HEK293 (cell line): ENCODE data around the gene XPNPEP2.
A peak's percentile ranks its signal among the peaks of the same experiment; 100 is the strongest.

Source experiments
- CTCF ChIA-PET: fragments of 350-600 bp; formaldehyde crosslinking; extraction: SDS; loops from one replicate; lab custom pipeline; 2021; ENCODE audit warnings: antibody characterized with exemption; lab: Yijun Ruan, JAX
- POLR2A ChIA-PET: fragments of 300-600 bp; formaldehyde crosslinking; extraction: SDS; loops from one replicate; lab custom pipeline; 2020; ENCODE audit warnings: antibody characterized with exemption, inconsistent platforms; lab: Yijun Ruan, JAX
- H3K27ac ChIP-seq: fragments of 200-500 bp; sonication (Bioruptor generic); 2 replicates; pipeline ENCODE4 v1.5.1; 2014; ENCODE audit warnings: low read depth, low read length, control low read depth, inconsistent platforms; ENCODE audit errors: extremely low read depth
- H3K36me3 ChIP-seq, 2 experiments: fragments of 200-500 bp in 1 of 2; sonication (Bioruptor generic) in 1 of 2; 1 replicate in 1 of 2; 2 replicates in 1 of 2; pipeline ENCODE4 v1.5.1; 2014 to 2017; ENCODE audit warnings: inconsistent platforms in 2 of 2, low read length in 2 of 2; ENCODE audit not compliant: control insufficient read depth in 2 of 2, insufficient read depth in 1 of 2
- H3K4me1 ChIP-seq: fragments of 200-500 bp; sonication (Bioruptor generic); 2 replicates; pipeline ENCODE4 v1.5.1; 2014; ENCODE audit warnings: mild to moderate bottlenecking, low read length, inconsistent platforms; ENCODE audit not compliant: control insufficient read depth, insufficient read depth
- H3K4me3 ChIP-seq: 2 replicates; pipeline ENCODE4 v1.5.1; 2011; ENCODE audit warnings: low read depth, mild to moderate bottlenecking, control low read depth, low read length, moderate library complexity
- H3K9me3 ChIP-seq: fragments of 200-500 bp; sonication (Bioruptor generic); 2 replicates; pipeline ENCODE4 v1.5.1; 2014; ENCODE audit warnings: low read depth, low read length, inconsistent platforms; ENCODE audit not compliant: control insufficient read depth, insufficient read depth
- CTCF ChIP-seq: fragments of 450-650 bp; formaldehyde crosslinking; IDR thresholded peaks from 2 replicates; pipeline ENCODE4 v1.5.1; 2016; ENCODE audit warnings: missing biosample characterization, missing genetic modification characterization
- GFI1B ChIP-seq: fragments of 450-650 bp; formaldehyde crosslinking; IDR thresholded peaks from 2 replicates; pipeline ENCODE4 v1.5.1; 2016; ENCODE audit warnings: missing biosample characterization, missing genetic modification characterization
- HIC1 ChIP-seq: fragments of 450-650 bp; formaldehyde crosslinking; IDR thresholded peaks from 2 replicates; pipeline ENCODE4 v1.5.1; 2016; ENCODE audit warnings: missing biosample characterization, missing genetic modification characterization
- SCRT1 ChIP-seq: fragments of 450-650 bp; formaldehyde crosslinking; IDR thresholded peaks from 2 replicates; pipeline ENCODE4 v1.5.1; 2016; ENCODE audit warnings: missing biosample characterization, missing genetic modification characterization, borderline replicate concordance
- ZEB2 ChIP-seq: fragments of 450-650 bp; formaldehyde crosslinking; IDR thresholded peaks from 2 replicates; pipeline ENCODE4 v1.5.1; 2016; ENCODE audit warnings: missing biosample characterization, missing genetic modification characterization
- ZNF138 ChIP-seq: fragments of 450-650 bp; formaldehyde crosslinking; IDR thresholded peaks from 2 replicates; pipeline ENCODE4 v1.5.1; 2016; ENCODE audit warnings: missing biosample characterization, missing genetic modification characterization, borderline replicate concordance
- ZNF140 ChIP-seq: fragments of 450-650 bp; formaldehyde crosslinking; IDR thresholded peaks from 2 replicates; pipeline ENCODE4 v1.5.1; 2016; ENCODE audit warnings: missing biosample characterization, missing genetic modification characterization
- ZNF146 ChIP-seq: fragments of 450-650 bp; formaldehyde crosslinking; IDR thresholded peaks from 2 replicates; pipeline ENCODE4 v1.5.1; 2016; ENCODE audit warnings: missing biosample characterization, missing genetic modification characterization
- ZNF155 ChIP-seq: fragments of 450-650 bp; formaldehyde crosslinking; IDR thresholded peaks from 2 replicates; pipeline ENCODE4 v1.5.1; 2016; ENCODE audit warnings: missing biosample characterization, missing genetic modification characterization
- ZNF184 ChIP-seq: fragments of 450-650 bp; IDR thresholded peaks from 2 replicates; pipeline ENCODE4 v1.5.1; 2018; ENCODE audit warnings: missing biosample characterization, mild to moderate bottlenecking, missing genetic modification characterization
- ZNF223 ChIP-seq: fragments of 450-650 bp; formaldehyde crosslinking; IDR thresholded peaks from 2 replicates; pipeline ENCODE4 v1.5.1; 2016; ENCODE audit warnings: missing biosample characterization, missing genetic modification characterization
- ZNF510 ChIP-seq: fragments of 450-650 bp; formaldehyde crosslinking; IDR thresholded peaks from 2 replicates; pipeline ENCODE4 v1.5.1; 2018; ENCODE audit warnings: mild to moderate bottlenecking, missing genetic modification characterization, missing biosample characterization; ENCODE audit not compliant: insufficient replicate concordance
- ZNF624 ChIP-seq: fragments of 450-650 bp; formaldehyde crosslinking; IDR thresholded peaks from 2 replicates; pipeline ENCODE4 v1.5.1; 2017; ENCODE audit warnings: missing biosample characterization, missing genetic modification characterization
- ZSCAN16 ChIP-seq: fragments of 450-650 bp; formaldehyde crosslinking; IDR thresholded peaks from 2 replicates; pipeline ENCODE4 v1.5.1; 2016; ENCODE audit warnings: missing biosample characterization, missing genetic modification characterization
- ZSCAN23 ChIP-seq: fragments of 450-650 bp; formaldehyde crosslinking; IDR thresholded peaks from 2 replicates; pipeline ENCODE4 v1.5.1; 2016; ENCODE audit warnings: missing biosample characterization, missing genetic modification characterization
- TF ChIP-seq, protein P1 (sequence below): fragments of 450-650 bp; formaldehyde crosslinking; IDR thresholded peaks from 2 replicates; pipeline ENCODE4 v1.5.1; 2016; ENCODE audit warnings: missing biosample characterization, missing genetic modification characterization
- TF ChIP-seq, protein P2 (sequence below): fragments of 450-650 bp; formaldehyde crosslinking; IDR thresholded peaks from 2 replicates; pipeline ENCODE4 v1.5.1; 2016; ENCODE audit warnings: missing biosample characterization, missing genetic modification characterization
- TF ChIP-seq, protein P3 (sequence below): fragments of 450-650 bp; formaldehyde crosslinking; IDR thresholded peaks from 2 replicates; pipeline ENCODE4 v1.5.1; 2016; ENCODE audit warnings: missing biosample characterization, missing genetic modification characterization
- TF ChIP-seq, protein P4 (sequence below): fragments of 450-650 bp; formaldehyde crosslinking; IDR thresholded peaks from 2 replicates; pipeline ENCODE4 v1.5.1; 2017; ENCODE audit warnings: missing biosample characterization, missing genetic modification characterization

The XPNPEP2 gene

DNA sequence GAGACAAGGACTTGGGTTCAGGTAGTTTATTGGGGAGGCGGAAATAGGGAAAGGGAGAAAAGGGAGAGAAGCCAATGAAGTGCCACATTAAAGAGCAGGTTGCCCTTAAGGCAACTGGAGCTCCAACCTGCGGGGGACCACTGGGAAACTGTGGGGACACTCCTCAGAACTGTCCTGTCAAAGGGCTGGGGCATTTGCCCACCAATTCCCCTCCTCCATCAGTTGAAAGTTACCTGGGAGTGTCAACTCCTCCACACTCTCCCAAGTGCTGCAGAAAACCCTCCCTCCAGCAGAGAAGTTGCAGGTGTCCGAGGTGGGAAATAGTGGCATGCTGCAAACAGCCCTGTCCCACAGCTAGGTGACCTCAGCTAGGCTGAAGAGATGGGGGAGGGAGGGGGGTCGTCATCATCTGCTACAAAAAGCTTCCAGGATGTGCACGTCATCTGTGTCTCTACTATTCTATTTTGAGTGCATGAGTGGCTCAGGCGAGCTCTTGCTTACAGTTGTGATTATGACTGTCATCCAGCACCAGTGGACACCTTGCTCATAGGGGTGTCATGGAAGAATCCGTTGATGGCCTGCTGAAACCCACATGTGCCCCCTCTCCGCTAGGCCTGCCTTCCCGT lies 41.5 kb upstream of the XPNPEP2 start (continued):
- TF ChIP-seq, protein P1, sequence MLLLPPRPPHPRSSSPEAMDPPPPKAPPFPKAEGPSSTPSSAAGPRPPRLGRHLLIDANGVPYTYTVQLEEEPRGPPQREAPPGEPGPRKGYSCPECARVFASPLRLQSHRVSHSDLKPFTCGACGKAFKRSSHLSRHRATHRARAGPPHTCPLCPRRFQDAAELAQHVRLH (tag by site-specific recombination), result no peak
- no peak for TF ChIP-seq HIC1
- no peak for TF ChIP-seq ZNF223 (tag by site-specific recombination)
- no peak for TF ChIP-seq GFI1B (tag by site-specific recombination)
- TF ChIP-seq ZNF155 (tag by site-specific recombination), result no peak
- TF ChIP-seq ZNF140 (tag by site-specific recombination), result no peak
- TF ChIP-seq, protein P2, sequence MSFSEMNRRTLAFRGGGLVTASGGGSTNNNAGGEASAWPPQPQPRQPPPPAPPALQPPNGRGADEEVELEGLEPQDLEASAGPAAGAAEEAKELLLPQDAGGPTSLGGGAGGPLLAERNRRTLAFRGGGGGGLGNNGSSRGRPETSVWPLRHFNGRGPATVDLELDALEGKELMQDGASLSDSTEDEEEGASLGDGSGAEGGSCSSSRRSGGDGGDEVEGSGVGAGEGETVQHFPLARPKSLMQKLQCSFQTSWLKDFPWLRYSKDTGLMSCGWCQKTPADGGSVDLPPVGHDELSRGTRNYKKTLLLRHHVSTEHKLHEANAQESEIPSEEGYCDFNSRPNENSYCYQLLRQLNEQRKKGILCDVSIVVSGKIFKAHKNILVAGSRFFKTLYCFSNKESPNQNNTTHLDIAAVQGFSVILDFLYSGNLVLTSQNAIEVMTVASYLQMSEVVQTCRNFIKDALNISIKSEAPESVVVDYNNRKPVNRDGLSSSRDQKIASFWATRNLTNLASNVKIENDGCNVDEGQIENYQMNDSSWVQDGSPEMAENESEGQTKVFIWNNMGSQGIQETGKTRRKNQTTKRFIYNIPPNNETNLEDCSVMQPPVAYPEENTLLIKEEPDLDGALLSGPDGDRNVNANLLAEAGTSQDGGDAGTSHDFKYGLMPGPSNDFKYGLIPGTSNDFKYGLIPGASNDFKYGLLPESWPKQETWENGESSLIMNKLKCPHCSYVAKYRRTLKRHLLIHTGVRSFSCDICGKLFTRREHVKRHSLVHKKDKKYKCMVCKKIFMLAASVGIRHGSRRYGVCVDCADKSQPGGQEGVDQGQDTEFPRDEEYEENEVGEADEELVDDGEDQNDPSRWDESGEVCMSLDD (tag by site-specific recombination), result no peak
- TF ChIP-seq, all 188 proteins: peak for 0

GRCh38 chrX:129698150-129698549 lies 40.6 kb upstream of the XPNPEP2 start:
- Histone ChIP-seq H3K36me3 (no peaks in the 10 kb centered on the region), H3K9me3 (no peaks in the 10 kb centered on the region), H3K4me1 (no peaks in the 10 kb centered on the region), H3K4me3 (no peak overlapping the region), H3K27ac (no peak overlapping the region)
- CTCF ChIA-PET, result no interaction called here
- POLR2A ChIA-PET, result no interaction called here
- TF ChIP-seq ZNF146 (tag by site-specific recombination), result no peak
- TF ChIP-seq, protein P3, sequence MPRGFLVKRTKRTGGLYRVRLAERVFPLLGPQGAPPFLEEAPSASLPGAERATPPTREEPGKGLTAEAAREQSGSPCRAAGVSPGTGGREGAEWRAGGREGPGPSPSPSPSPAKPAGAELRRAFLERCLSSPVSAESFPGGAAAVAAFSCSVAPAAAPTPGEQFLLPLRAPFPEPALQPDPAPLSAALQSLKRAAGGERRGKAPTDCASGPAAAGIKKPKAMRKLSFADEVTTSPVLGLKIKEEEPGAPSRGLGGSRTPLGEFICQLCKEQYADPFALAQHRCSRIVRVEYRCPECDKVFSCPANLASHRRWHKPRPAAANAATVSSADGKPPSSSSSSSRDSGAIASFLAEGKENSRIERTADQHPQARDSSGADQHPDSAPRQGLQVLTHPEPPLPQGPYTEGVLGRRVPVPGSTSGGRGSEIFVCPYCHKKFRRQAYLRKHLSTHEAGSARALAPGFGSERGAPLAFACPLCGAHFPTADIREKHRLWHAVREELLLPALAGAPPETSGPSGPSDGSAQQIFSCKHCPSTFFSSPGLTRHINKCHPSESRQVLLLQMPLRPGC (tag by site-specific recombination), result 0 out of 2 replicates have a peak, but pooled peaks have one; percentile 20

DNA sequence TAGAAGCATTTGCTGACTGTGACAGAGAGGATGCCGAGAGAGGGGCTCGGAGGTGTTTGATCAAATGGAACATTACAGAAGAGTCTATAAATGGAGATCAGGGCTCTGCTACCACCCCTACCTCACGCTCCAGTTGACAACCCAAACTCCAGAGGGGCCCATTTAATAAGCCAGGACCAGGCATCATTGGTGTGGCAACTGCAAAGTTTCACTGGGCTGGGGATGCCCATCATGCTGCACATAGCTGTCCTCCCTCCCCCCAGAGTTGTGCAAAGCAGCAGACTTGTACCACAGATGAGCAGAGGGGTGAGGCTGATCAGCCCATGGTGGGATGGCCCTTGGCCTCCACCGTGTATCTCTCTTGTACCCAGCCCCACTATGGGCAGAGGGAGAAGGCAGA lies 38.2 kb upstream of the XPNPEP2 start:
- Histone ChIP-seq H3K9me3 (no peaks in the 10 kb centered on the region), H3K4me3 (no peak overlapping the region), H3K36me3 (no peaks in the 10 kb centered on the region), H3K4me1 (no peaks in the 10 kb centered on the region), H3K27ac (no peak overlapping the region)
- TF ChIP-seq CTCF (no peak), ZNF624 (no peak), ZNF138 (tag by site-specific recombination) (no peak), ZNF510 (no peak), SCRT1 (tag by site-specific recombination) (no peak), ZEB2 (no peak), ZSCAN16 (tag by site-specific recombination) (no peak), ZNF184 (tag by site-specific recombination) (no peak), ZSCAN23 (tag by site-specific recombination) (no peak)
- TF ChIP-seq, protein P4, sequence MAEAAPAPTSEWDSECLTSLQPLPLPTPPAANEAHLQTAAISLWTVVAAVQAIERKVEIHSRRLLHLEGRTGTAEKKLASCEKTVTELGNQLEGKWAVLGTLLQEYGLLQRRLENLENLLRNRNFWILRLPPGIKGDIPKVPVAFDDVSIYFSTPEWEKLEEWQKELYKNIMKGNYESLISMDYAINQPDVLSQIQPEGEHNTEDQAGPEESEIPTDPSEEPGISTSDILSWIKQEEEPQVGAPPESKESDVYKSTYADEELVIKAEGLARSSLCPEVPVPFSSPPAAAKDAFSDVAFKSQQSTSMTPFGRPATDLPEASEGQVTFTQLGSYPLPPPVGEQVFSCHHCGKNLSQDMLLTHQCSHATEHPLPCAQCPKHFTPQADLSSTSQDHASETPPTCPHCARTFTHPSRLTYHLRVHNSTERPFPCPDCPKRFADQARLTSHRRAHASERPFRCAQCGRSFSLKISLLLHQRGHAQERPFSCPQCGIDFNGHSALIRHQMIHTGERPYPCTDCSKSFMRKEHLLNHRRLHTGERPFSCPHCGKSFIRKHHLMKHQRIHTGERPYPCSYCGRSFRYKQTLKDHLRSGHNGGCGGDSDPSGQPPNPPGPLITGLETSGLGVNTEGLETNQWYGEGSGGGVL (tag by site-specific recombination), result no peak
- POLR2A ChIA-PET, result no interaction called here
- CTCF ChIA-PET, result no interaction called here
